Measurements from ENCODE around the gene SPINK13. TPM values are rescaled to one million over a fixed set of nuclear protein-coding genes. Genes with fewer than 3 reads are reported as not detected.

The SPINK13 gene, protein sequence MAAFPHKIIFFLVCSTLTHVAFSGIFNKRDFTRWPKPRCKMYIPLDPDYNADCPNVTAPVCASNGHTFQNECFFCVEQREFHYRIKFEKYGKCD
- not detected in 2 replicates for total RNA-seq

DNA sequence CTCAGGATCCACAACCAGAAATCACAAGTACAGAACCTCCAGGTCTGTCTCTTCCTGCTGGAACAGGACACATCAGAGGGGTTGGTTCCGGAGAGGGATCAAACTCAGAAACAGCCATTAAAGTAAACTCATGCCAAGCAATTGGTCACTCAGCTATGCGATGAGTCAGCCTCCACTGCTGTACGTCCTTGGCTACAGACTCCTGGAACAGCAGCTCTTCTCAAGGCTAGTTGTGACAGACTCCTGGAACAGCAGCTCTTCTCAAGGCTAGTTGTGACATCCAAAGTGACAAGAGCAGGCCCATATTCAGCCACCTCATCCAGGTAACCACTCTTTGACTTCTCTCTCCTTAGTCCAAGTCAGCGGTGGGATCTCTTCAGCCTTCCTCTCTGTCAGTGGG lies at the start of gene SPINK13:
Gene SPINK13, plus strand, starts transcription at position 229 of the 400 bp plus-strand sequence. CDS start 1,279 bp downstream, outside the sequence.

DNA sequence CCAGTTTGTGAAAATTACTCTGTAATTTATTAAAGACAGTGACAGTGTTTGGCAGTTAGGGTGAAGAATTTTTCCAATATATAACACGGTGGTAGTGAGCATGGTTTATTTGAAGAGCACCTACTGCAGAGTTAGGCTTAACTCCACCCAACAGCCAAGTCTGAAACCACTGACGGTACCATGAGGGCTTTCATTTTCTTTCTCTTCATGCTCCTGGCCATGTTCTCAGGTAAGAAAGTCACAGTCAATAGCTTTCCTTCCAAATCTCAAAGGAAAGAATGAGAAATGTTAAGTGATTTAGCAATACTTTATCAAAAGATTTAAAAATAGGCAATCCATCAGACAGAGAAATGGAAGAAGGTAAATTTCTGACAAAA lies 30.2 kb upstream of the SPINK13 start, which contains the start of gene MARCOL:
Gene MARCOL, plus strand, starts transcription at position 108 of the 377 bp plus-strand sequence. Its CDS starts 73 bp downstream, at position 181.

DNA sequence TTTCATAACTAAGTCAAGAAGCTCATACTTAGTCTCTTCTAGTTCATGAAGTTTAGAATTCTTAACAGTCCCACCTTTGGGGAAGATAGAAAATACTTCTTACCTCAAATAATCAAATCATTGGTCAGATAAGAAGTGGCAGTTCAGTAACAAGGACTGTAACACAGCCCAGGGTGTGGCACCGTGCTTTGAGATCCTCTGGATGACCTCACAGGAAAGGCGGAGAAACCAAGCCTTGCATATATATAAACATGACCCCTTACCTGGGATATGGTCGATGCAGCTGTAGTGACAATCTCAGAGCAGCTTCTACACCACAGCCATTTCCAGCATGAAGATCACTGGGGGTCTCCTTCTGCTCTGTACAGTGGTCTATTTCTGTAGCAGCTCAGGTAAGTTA lies 43.6 kb downstream of the SPINK13 start, which contains the start of gene SPINK7:
Gene SPINK7, plus strand, starts transcription at position 271 of the 400 bp plus-strand sequence. Its CDS starts 61 bp downstream, at position 332.

DNA sequence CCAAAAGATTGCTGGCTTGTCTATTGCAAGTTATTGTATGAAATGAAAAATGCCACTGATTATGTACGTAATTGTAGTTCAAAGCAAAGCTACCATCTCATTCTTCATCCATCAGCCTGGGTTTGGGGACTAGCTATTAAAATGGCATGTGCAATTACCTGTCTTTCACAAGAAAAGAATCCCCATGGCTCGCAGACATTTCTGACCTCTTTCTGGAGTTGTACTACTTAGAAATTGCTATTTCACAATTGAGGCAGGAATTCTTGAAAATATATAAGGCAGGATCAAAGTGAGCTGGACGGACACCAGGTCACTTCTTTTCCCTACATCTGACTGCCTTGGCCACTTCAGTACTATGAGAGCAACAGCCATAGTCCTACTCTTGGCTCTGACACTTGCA lies 66.7 kb downstream of the SPINK13 start, which contains the start of gene SPINK9:
Gene SPINK9, plus strand, starts transcription at position 301 of the 400 bp plus-strand sequence. Its CDS starts 55 bp downstream, at position 356.

Other genes starting within 250 kb of the SPINK13 start
- under 0.01 and 0.09 TPM in 2 replicates for gene SPINK5, start 204.8 kb upstream of the SPINK13 start, total RNA-seq
- gene SPINK14, start 100.2 kb upstream of the SPINK13 start, total RNA-seq: not detected in 2 replicates
- not detected in 2 replicates for gene SPINK6, start 65.8 kb upstream of the SPINK13 start, total RNA-seq
- gene MARCOL, start 30.3 kb upstream of the SPINK13 start, total RNA-seq: not detected in 2 replicates
- gene SPINK7, start 43.6 kb downstream of the SPINK13 start, total RNA-seq: not detected in 2 replicates
- not detected in 2 replicates for gene SPINK9, start 66.8 kb downstream of the SPINK13 start, total RNA-seq
- 46.9 and 54.4 TPM in 2 replicates for gene FBXO38, start 115.2 kb downstream of the SPINK13 start, total RNA-seq